B cell (primary cell): ENCODE results near the gene IDNK. TPM values are rescaled to one million over a fixed set of nuclear protein-coding genes. Genes with fewer than 3 reads are reported as not detected.

Experiments
- ATAC-seq: fragments of 200-7000 bp; cut with Tn5 transposase; one replicate; pipeline ENCODE4 v1.10.0; 2021; ENCODE audit warnings: low read depth, mild to moderate bottlenecking, moderate number of reproducible peaks, moderate library complexity
- CTCF ChIA-PET: fragments of 350-600 bp; sonication (Branson Sonifier 250); formaldehyde crosslinking; loops from one replicate; lab custom pipeline; 2021; ENCODE audit warnings: antibody characterized with exemption, inconsistent platforms; lab: Charles Lee
- POLR2A ChIA-PET: fragments of 350-600 bp; sonication (Branson Sonifier 250); formaldehyde crosslinking; loops from one replicate; lab custom pipeline; 2021; ENCODE audit warnings: antibody characterized with exemption; lab: Charles Lee
- DNase-seq: peaks from one replicate; pipeline ENCODE4 v3.0.0; 2013
- H2AFZ ChIP-seq: 2 replicates; pipeline ENCODE4 v1.6.1; 2012; ENCODE audit warnings: mild to moderate bottlenecking, low read depth, low read length; ENCODE audit not compliant: insufficient read depth, poor library complexity, severe bottlenecking
- H3K27ac ChIP-seq, 2 donors: 1 replicate in 1 of 2; 2 replicates in 1 of 2; pipeline ENCODE4 v1.5.1; 2012 to 2013; ENCODE audit warnings: low read length in 2 of 2, mild to moderate bottlenecking in 2 of 2, moderate library complexity in 1 of 2
- H3K27me3 ChIP-seq, 4 experiments: fragments of 200-600 bp in 1 of 4; sonication (generic) in 1 of 4; replicated peaks in 1 of 4; 1 replicate in 2 of 4; 2 replicates in 2 of 4; pipeline versions ENCODE4 v1.6.1 to v1.7.0; 2013 to 2016; ENCODE audit warnings: low read length in 3 of 4, mild to moderate bottlenecking in 2 of 4, mixed read lengths in 1 of 4, moderate library complexity in 1 of 4; ENCODE audit not compliant: insufficient read depth in 4 of 4, control insufficient read depth in 3 of 4; ENCODE audit errors: control extremely low read depth in 1 of 4
- H3K36me3 ChIP-seq, 2 experiments: replicated peaks in 1 of 2; 1 replicate in 1 of 2; 2 replicates in 1 of 2; pipeline versions ENCODE4 v1.6.1 to v1.7.1; 2013; ENCODE audit warnings: low read length in 1 of 2; ENCODE audit not compliant: insufficient read depth in 2 of 2, control insufficient read depth in 1 of 2; ENCODE audit errors: control extremely low read depth in 1 of 2, extremely low read depth in 1 of 2
- H3K4me1 ChIP-seq, 2 donors: fragments of 200-600 bp in 1 of 2; sonication (generic) in 1 of 2; 1 replicate in 1 of 2; 2 replicates in 1 of 2; pipeline versions ENCODE4 v1.5.1 to v1.6.1; 2013 to 2017; ENCODE audit warnings: low read length in 2 of 2; ENCODE audit not compliant: control insufficient read depth in 2 of 2, insufficient read depth in 2 of 2
- H3K4me2 ChIP-seq: replicated peaks from 2 replicates; pipeline ENCODE3; 2012; ENCODE audit warnings: mild to moderate bottlenecking, low read depth, low read length; ENCODE audit not compliant: poor library complexity, severe bottlenecking
- H3K4me3 ChIP-seq, 5 experiments: fragments of 200-600 bp in 1 of 5; sonication (generic) in 1 of 5; 1 replicate in 3 of 5; 2 replicates in 2 of 5; pipeline versions ENCODE4 v1.5.1 to v1.7.0; 2011 to 2016; ENCODE audit warnings: low read length in 4 of 5, mild to moderate bottlenecking in 4 of 5, low read depth in 2 of 5, control low read depth in 1 of 5, moderate library complexity in 1 of 5; ENCODE audit not compliant: insufficient read depth in 1 of 5; ENCODE audit errors: control extremely low read depth in 1 of 5, extremely low read depth in 1 of 5
- H3K79me2 ChIP-seq: fragments of 200-600 bp; sonication (generic); one replicate; pipeline ENCODE4 v1.6.0; 2016; ENCODE audit warnings: low read length; ENCODE audit not compliant: control insufficient read depth, insufficient read depth
- H3K9ac ChIP-seq: fragments of 200-600 bp; sonication (generic); 2 replicates; pipeline ENCODE4 v1.6.1; 2017; ENCODE audit warnings: mild to moderate bottlenecking, low read length, moderate library complexity
- H3K9me3 ChIP-seq, 3 donors: one replicate each; pipeline versions ENCODE4 v1.6.1 to v1.7.1; 2013; ENCODE audit warnings: low read length in 2 of 3; ENCODE audit not compliant: control insufficient read depth in 2 of 3, insufficient read depth in 1 of 3; ENCODE audit errors: control extremely low read depth in 1 of 3
- H4K20me1 ChIP-seq: 2 replicates; pipeline ENCODE4 v1.6.0; 2012; ENCODE audit warnings: mild to moderate bottlenecking, low read length; ENCODE audit not compliant: insufficient read depth, control insufficient read depth, poor library complexity, severe bottlenecking
- H3K27ac Mint-ChIP-seq: one replicate; pipeline ENCODE4 v1.8.0; 2021; ENCODE audit warnings: mixed read lengths
- H3K27me3 Mint-ChIP-seq: one replicate; pipeline ENCODE4 v1.8.0; 2021; ENCODE audit warnings: mixed read lengths
- H3K4me1 Mint-ChIP-seq: one replicate; pipeline ENCODE4 v1.8.0; 2021; ENCODE audit warnings: mixed read lengths
- H3K4me3 Mint-ChIP-seq: one replicate; pipeline ENCODE4 v1.8.0; 2021; ENCODE audit warnings: mixed read lengths
- H3K9me3 Mint-ChIP-seq: one replicate; pipeline ENCODE4 v1.8.0; 2022; ENCODE audit warnings: mixed read lengths; ENCODE audit not compliant: insufficient read depth
- CTCF ChIP-seq: fragments of 200-600 bp; IDR thresholded peaks from one replicate; pipeline ENCODE4 v1.8.0; 2022; ENCODE audit warnings: antibody characterized with exemption, mild to moderate bottlenecking
- EZH2 ChIP-seq: IDR thresholded peaks from 2 replicates; pipeline ENCODE4 v1.6.1; 2012; ENCODE audit warnings: borderline replicate concordance, low read depth, mild to moderate bottlenecking, moderate library complexity, low read length; ENCODE audit not compliant: insufficient read depth, poor library complexity, severe bottlenecking
- WGBS: methylation state at CpG from one replicate; pipeline ENCODE4 v1.1.5; 2013; ENCODE audit warnings: missing lambda C conversion rate; ENCODE audit not compliant: insufficient coverage; 5-methylcytosine and 5-hydroxymethylcytosine counted together
- intact Hi-C: fragments of 100-400 bp; cut with micrococcal nuclease; formaldehyde crosslinking; loops from one replicate; pipeline ENCODE4 v1.10.0; 2022
- polyA minus RNA-seq: library from RNA; depleted of rRNA, polyadenylated mRNA; stranded (reverse); fragments of >200 nt; gene quantifications from 2 replicates; pipeline ENCODE4 v1.2.3, GENCODE V29; 2012
- polyA plus RNA-seq: library from polyadenylated mRNA; depleted of rRNA; stranded (reverse); fragments of >200 nt; gene quantifications from 2 replicates; pipeline ENCODE4 v1.2.3, GENCODE V29; 2012
- total RNA-seq, 2 donors: library from RNA; stranded (reverse); fragments of 120-200 nt in 1 of 2; gene quantifications; 1 replicate in 1 of 2; 2 replicates in 1 of 2; pipeline versions ENCODE4 v1.2.3 to v1.2.4, GENCODE V29; 2013 to 2022

The IDNK gene
- total RNA-seq (11.2 and 11.6 TPM in 2 replicates), polyA plus RNA-seq (9.3 and 11.4 TPM in 2 replicates), polyA minus RNA-seq (3.7 and 5.4 TPM in 2 replicates)
- 15.0 TPM for total RNA-seq (2013)

GRCh38 chr9:83622939-83623678 lies at the start of gene IDNK:
Gene IDNK (plus strand): TSS chr9:83623143. CDS start chr9:83623172, 29 bp downstream.
- Histone ChIP-seq H3K36me3 (peaks cover 0 to 12% of the 10 kb centered on the region in 2 experiments), H3K4me2 (peak within 1 kb of the TSS; percentile 82), H2AFZ (peak within 1 kb of the TSS; percentile 96), H3K9me3 (no peaks in the 10 kb centered on the region), H3K27me3 (no peaks in the 10 kb centered on the region), H4K20me1 (no peaks in the 10 kb centered on the region), H3K4me3 (peak within 1 kb of the TSS; percentile 47 to 87 (median 79)), H3K79me2 (peaks cover 2% of the 10 kb centered on the region), H3K9ac (peak within 1 kb of the TSS; percentile 88), H3K27ac (peak within 1 kb of the TSS; percentile 76 to 88), H3K4me1 (peaks cover 9 to 21% of the 10 kb centered on the region in 2 donors)
- peak; percentile 88 for ATAC-seq
- Mint-ChIP-seq H3K4me3 (peak within 1 kb of the TSS; percentile 94), H3K4me1 (peaks cover 33% of the 10 kb centered on the region), H3K9me3 (no peaks in the 10 kb centered on the region), H3K27me3 (no peaks in the 10 kb centered on the region), H3K27ac (peak within 1 kb of the TSS; percentile 98)
- TF ChIP-seq EZH2: no peak
- intact Hi-C loops: loop anchor here (1.0 to 5.0 kb wide), 5 partner anchors 85 to 639 kb away; partner anchors contain the start of genes GKAP1, HNRNPK, KIF27 and RMI1
- POLR2A ChIA-PET: interaction anchor here (1.3 to 2.2 kb wide), 3 partner anchors 10 to 85 kb away, joined by 4 to 13 read pairs (median 6); partner anchors contain the start of gene UBQLN1
- under 1% methylated on average over 77 of the region's 79 CpGs for whole genome bisulfite sequencing
- peak; percentile 85 for DNase-seq
- CTCF ChIA-PET: interaction anchor here (0.9 to 2.5 kb wide), 6 partner anchors 15 to 357 kb away, joined by 3 to 13 read pairs (median 4); partner anchors contain the start of genes HNRNPK and RMI1

- no peak for TF ChIP-seq EZH2
- TF ChIP-seq CTCF: no peak
These were observed 48.5 kb upstream of the IDNK start for GRCh38 chr9:83574482-83574881.

More at GRCh38 chr9:83574482-83574881, 48.5 kb upstream of the IDNK start:
- Mint-ChIP-seq H3K27me3 (no peaks in the 10 kb centered on the region), H3K9me3 (peaks cover 3% of the 10 kb centered on the region), H3K4me1 (no peaks in the 10 kb centered on the region), H3K27ac (no peak overlapping the region), H3K4me3 (no peak overlapping the region)
- H3K4me1 ChIP-seq: peaks cover 0 to under 1% of the 10 kb centered on the region in 2 donors
- intact Hi-C loops: no loop called here
- WGBS: no CpG with 5 or more reads among the region's 1 CpG
- H3K4me3 ChIP-seq: no peak overlapping the region
- H3K9me3 ChIP-seq: no peaks in the 10 kb centered on the region
- CTCF ChIA-PET: interaction anchor here (1.0 to 2.0 kb wide), 2 partner anchors 23 to 99 kb away, joined by 3 to 9 read pairs; no protein-coding TSS in a partner anchor
- DNase-seq (no peak), ATAC-seq (no peak)
- no peaks in the 10 kb centered on the region for H3K36me3 ChIP-seq
- no peaks in the 10 kb centered on the region for H4K20me1 ChIP-seq
- no peaks in the 10 kb centered on the region for H3K27me3 ChIP-seq
- no peaks in the 10 kb centered on the region for H3K79me2 ChIP-seq
- H2AFZ ChIP-seq: no peak overlapping the region
- no peak overlapping the region for H3K4me2 ChIP-seq
- POLR2A ChIA-PET: no interaction called here
- no peak overlapping the region for H3K9ac ChIP-seq
- H3K27ac ChIP-seq: no peak overlapping the region
